Measurements from ENCODE around the gene NOP16.

Gene NOP16

DNA sequence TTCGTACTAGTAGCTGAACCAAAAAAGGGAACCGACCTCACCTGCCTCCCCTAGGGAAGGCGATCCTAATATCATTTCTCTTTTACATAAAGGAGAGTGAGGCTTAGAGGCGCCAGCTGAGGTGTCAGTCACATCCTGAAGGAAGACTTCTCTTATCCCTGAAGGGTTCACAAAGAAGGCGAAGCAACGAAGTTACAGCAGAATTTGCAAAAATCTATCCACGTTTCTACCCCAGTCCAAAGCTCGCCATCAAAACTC lies 26.2 kb downstream of the NOP16 start:
- DNase-seq: no peak

GRCh38 chr5:176361437-176362232 lies 26.8 kb downstream of the NOP16 start, which contains the start of gene KIAA1191:
TSS of gene KIAA1191 (minus strand) at chr5:176361764. CDS start at chr5:176359508, 2,256 bp downstream.
- peak; percentile 44 to 97 (median 90) for DNase-seq

GRCh38 chr5:176360894-176361436 lies 27.4 kb downstream of the NOP16 start:
- DNase-seq: peak in 9 of 58 donors; percentile 30 to 59 (median 48)

DNA sequence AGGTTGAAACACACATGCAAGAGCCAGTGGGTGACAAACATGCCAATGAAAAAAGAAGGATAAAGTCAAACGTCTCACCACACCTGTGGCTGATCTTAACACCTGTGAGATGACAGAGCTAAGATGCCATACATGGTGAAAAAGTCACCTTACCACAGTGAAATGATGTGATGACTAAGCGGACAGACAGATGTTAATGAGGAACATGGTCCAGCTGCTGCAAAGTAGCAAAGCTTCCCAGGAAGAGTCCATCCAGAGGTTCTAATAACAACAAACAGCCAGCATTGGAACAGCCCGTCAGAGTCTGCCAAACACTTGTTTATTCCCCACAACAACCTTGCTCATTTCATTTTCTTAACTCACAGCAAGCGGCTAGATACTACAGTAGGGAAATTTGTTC lies 28.7 kb downstream of the NOP16 start:
- DNase-seq: no peak

DNA sequence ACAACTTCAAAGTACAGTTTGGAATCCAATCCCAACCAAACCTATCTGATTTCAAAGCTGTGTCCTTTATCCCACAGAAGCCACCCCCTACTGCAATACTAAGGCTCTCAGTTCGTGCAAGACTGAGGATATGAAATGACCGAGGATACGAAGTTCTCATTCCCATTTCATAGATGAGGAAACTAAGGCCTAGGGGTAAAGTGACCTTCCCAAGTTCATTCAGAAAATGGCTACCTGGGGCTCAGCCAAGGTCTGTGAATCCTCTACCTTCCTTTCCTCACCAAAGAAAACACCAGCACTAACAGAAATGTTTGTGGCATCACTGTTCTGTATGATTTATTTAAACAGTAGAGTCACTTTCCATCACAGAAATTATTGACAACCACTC lies 32.2 kb downstream of the NOP16 start:
- DNase-seq: no peak

DNA sequence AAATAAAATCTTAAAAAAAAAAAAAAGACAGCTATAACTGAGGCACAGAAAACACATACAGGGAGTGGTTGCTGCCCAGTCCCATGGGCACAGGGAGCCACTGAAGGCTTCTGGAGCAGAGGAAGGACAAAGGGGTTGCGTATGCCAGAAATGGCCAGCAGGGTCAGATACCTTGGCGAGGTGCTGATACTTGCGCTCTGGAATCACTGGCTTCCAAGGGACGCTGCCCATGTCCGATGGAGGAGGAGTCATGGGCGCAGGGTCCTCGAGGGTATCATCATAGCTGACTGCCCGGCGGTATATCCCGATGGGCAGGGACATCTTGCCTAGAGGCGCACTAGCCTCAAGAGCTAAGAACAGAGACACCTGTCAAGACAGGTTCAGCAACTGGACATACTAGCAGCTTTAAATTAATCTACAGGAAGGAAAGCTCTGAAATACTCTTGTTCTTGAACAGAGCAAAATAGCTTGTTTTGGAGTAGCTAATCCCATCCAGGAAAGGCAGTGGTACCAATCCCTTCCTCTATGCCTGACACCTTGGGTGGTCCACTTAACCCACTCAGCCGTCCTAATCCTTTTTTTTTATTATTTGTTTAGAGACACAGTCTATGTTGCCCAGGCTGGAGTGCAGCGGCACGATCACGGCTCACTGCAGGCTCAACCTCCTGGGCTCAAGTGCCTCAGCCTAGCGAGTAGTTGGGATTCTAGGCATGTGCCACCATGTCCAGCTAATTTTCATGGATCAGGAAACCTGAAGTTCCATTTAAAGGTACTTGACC lies 32.8 kb downstream of the NOP16 start:
- no peak for DNase-seq

GRCh38 chr5:176353533-176353932 lies 34.9 kb downstream of the NOP16 start:
- DNase-seq: no peak

DNA sequence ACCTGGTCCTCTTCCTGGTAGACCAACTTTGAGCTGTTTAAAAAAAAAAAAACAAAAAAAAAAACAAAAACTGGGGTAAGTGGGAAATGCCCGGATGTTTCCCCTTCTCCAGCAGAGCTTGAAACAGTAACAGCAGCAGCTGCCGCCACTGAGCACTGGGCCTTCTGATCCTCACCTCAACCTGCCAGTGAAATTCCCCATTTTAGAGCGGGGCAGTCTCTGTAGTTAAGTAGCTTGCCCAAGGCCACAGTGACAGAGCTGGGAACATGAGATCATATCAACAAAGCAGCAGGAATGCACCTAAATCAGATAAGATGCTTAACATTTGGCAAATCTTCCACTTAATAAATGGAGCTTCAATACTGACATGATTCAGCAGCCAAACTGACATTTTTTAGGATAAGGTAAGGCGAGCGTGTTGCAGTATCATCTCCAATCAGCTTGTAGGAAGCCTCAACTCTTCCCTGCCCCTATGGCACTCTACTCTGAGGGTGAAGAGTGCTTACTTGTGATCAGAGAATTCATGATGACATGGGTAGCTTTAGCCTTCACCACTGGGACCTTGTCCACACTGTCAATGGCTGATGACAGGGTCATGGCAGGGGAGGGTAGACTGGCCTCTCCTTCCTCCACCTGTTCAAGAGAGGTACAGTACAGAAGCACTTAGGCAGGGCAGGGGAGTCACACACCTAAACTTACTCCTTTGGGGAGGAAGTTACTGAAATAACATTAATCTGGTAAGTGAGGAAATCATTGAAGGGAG lies 36.1 kb downstream of the NOP16 start:
- DNase-seq: no peak

DNA sequence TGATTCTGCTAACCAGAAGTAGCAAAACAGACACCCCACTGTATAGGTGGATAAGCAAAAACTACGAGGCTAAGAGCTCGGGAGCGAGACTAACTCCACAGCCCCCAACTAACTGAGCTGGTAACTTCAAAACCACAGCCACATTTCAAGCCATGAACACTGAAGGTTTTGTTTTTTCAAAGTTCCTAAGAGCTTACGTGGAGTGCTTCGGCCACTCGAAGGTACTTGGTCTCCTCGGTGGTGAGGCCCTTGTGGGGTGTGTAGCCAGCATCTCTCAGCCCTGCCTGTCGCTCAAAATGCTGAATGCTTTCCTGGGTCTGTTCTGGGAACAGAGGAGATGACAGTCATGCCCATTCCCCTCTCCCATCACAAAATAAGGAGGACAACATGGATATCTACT lies 38.0 kb downstream of the NOP16 start:
- no peak for DNase-seq

DNA sequence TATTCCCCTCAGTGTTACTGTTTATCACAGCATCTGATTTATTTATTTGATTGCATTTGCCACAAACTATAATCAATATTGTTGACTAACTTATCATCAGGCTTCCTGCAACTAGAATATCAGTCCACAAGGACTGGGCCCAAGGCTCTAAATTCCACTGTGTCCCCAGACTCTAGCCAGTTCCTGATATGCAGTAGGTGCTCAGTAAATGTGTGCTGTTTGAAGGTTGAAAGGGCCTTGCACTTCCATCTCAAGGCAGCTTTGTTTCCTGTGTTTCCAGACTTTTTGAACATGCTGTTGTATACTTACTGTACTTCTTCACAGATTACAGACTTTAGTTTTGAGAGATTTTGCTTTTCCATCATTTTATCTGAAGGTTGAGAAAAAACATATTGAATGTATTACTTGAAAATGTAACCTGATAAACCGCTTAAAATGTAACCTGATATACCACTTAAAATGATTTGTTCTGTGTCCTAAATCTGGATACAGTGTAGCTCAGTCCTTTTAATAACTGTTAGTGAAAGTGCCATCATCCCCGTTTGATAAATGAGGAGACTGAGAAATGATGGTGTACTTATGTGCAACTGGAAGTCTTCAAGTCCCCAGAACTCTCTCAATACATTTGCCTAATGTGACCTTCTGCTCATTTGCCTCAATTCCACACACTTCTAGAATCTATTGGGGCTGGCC lies 45.5 kb downstream of the NOP16 start:
- DNase-seq: no peak

GRCh38 chr5:176342158-176342483 lies 46.3 kb downstream of the NOP16 start:
- no peak for DNase-seq

DNA sequence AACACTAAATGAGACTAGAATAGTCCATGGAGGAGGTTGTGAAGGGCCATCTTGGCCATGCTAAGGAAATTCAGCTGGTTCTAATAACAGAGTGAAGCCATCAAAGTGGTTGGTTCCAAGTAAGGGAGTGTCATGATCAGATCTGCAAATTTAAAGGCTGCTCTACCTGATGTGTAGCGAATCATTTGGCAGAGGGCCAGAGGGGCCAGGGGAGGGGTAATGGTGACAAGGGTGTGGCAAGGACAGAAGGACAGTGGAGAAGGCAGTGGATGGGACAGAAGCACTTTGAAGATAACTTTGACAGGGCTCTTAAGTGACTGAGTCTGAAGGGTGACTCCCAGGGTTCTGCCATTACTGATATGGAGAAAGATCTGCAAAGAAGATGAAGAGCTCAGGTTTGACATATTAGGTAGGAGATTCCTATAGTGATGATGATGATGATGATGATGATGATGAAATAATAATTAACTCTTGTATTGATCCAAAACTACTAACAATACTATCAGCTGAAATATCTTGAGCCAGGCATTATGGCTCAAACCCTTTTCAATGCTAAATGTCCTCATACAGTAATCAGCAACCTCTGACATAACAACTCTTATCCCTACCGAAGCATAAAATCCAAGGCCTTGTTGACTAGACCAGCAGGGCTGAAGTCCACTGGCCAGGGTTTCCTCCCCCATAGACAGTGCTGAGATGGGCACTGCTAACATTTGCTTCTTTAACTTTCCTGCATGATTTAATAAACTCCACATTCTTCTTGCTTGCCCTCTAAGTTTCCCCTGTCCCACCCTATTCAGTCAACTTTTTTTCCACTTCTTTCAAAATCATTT lies 46.9 kb downstream of the NOP16 start:
- no peak for DNase-seq

- no peak for DNase-seq
Observed at GRCh38 chr5:176339304-176339703, 49.1 kb downstream of the NOP16 start.

DNA sequence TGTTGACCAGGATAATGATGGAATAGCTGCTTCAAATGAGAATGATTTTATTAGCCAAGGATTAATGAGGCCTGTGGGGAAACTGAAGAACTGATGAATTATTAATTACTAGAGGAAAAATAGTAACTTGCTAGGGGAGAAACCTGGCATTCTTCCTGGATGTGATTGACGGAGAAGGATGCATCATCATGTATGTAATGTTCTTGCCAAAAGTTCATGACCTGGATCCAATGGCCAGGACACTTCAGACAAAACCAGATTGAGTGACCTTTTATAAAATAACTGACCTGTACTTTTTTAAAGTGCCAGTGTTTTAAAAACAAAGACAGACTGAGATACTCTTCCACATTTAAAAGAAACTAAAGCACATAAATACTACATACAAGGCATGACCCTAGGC lies 50.5 kb downstream of the NOP16 start:
- DNase-seq: no peak

- DNase-seq: no peak
Observed at GRCh38 chr5:176334031-176334770, 54.2 kb downstream of the NOP16 start.
